Suprapubic skin (tissue), 4 donors: ENCODE results near the gene OR52E8.

Experiments
- EP300 ChIP-seq: sonication (generic); formaldehyde crosslinking; IDR thresholded peaks from one replicate; pipeline ENCODE4 v1.6.1; 2017; ENCODE audit warnings: antibody characterized with exemption
- POLR2A ChIP-seq, 2 donors: fragments of 450-650 bp; IDR thresholded peaks; one replicate each; pipeline ENCODE4 v1.6.1; 2017; ENCODE audit warnings: antibody characterized with exemption in 2 of 2, mild to moderate bottlenecking in 2 of 2, moderate library complexity in 2 of 2
- POLR2AphosphoS5 ChIP-seq, 3 donors: sonication (generic); formaldehyde crosslinking; IDR thresholded peaks; one replicate each; pipeline ENCODE4 v1.6.1; 2017; ENCODE audit warnings: antibody characterized with exemption in 3 of 3
- TF ChIP-seq, protein P1 (sequence below), 2 donors: fragments of 200-600 bp in 1 of 2; fragments of 450-650 bp in 1 of 2; sonication (generic) in 1 of 2; IDR thresholded peaks; one replicate each; pipeline ENCODE4 v1.5.1; 2016 to 2019; ENCODE audit warnings: antibody characterized with exemption in 2 of 2, mild to moderate bottlenecking in 1 of 2, moderate library complexity in 1 of 2

- TF ChIP-seq, protein P1, sequence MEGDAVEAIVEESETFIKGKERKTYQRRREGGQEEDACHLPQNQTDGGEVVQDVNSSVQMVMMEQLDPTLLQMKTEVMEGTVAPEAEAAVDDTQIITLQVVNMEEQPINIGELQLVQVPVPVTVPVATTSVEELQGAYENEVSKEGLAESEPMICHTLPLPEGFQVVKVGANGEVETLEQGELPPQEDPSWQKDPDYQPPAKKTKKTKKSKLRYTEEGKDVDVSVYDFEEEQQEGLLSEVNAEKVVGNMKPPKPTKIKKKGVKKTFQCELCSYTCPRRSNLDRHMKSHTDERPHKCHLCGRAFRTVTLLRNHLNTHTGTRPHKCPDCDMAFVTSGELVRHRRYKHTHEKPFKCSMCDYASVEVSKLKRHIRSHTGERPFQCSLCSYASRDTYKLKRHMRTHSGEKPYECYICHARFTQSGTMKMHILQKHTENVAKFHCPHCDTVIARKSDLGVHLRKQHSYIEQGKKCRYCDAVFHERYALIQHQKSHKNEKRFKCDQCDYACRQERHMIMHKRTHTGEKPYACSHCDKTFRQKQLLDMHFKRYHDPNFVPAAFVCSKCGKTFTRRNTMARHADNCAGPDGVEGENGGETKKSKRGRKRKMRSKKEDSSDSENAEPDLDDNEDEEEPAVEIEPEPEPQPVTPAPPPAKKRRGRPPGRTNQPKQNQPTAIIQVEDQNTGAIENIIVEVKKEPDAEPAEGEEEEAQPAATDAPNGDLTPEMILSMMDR (IDR thresholded peaks at IDR 0.05), result no peak
- TF ChIP-seq EP300 (no peak), POLR2A (IDR thresholded peaks at IDR 0.05) (no peak), POLR2AphosphoS5 (IDR thresholded peaks at IDR 0.05) (no peak)
Observed at GRCh38 chr11:5815534-5815933, 42.0 kb downstream of the OR52E8 start.
